Measurements from ENCODE around the gene XPC.

The XPC gene

DNA sequence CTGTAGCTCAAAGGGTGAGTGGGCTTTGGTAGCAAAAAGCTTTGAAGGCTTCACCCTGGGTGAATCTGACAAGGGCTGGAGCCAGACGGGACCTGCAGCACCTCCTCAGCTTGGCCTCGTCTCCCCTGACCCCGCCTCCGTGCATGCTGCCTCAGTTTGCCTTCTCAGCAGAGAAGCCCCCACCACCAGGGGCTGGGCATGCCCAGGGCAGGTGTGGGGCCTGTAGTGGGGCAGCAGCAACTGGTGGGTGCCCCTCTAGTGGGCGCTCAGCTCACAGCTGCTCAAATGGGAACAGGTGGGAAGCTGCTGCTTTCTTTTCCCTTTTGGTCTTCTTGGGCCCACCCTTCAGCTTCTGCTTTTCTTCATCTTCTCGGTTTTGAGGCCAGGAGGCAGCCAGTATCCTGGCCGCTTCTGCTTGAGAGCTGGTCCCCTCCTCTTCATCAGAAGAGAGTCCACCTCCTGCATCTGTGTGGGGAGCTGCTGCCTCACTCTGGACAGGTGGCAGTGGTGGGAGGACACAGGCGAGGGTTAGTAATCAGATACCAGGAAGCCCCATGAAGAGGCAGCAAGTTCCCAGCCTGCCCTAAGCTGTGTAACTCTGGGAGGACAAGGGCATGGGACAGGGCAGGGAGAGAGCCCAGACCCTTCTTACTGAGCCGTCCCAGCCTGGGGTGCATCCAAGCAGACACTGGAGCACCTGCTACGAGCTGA lies 32.6 kb downstream of the XPC start:
- H3K4me3 ChIP-seq (ENCODE audit: low read depth, low read length), result no peak overlapping the region
- ChIA-PET POLR2A (interaction anchor here (1.2 to 3.6 kb wide), 4 partner anchors 8 to 33 kb away, joined by 3 to 12 read pairs (median 6); partner anchors contain the start of genes CHCHD4, LSM3, TMEM43 and XPC), CTCF (interaction anchor here (1.0 to 1.2 kb wide), 4 partner anchors 20 to 250 kb away, joined by 3 to 5 read pairs (median 3); no protein-coding TSS in a partner anchor)
- H3K9me3 ChIP-seq (ENCODE audit: control insufficient read depth, insufficient read depth, low read depth, low read length), result no peaks in the 10 kb centered on the region
- H3K27ac ChIP-seq (ENCODE audit: extremely low read depth, low read depth, low read length), result no peak overlapping the region
- TF ChIP-seq RBAK (tag by site-specific recombination; IDR thresholded peaks at IDR 0.05), result no peak
- TF ChIP-seq SCRT2 (tag by site-specific recombination; IDR thresholded peaks at IDR 0.05), result peak; percentile 68
- peaks cover 0 to 70% of the 10 kb centered on the region in 2 experiments; a peak in 2 of 3 replicates for H3K36me3 ChIP-seq (ENCODE audit: control insufficient read depth in 2 of 2, insufficient read depth in 1 of 2, low read length in 2 of 2)
- peaks cover 11% of the 10 kb centered on the region for H3K4me1 ChIP-seq (ENCODE audit: control insufficient read depth, insufficient read depth, low read length)

DNA sequence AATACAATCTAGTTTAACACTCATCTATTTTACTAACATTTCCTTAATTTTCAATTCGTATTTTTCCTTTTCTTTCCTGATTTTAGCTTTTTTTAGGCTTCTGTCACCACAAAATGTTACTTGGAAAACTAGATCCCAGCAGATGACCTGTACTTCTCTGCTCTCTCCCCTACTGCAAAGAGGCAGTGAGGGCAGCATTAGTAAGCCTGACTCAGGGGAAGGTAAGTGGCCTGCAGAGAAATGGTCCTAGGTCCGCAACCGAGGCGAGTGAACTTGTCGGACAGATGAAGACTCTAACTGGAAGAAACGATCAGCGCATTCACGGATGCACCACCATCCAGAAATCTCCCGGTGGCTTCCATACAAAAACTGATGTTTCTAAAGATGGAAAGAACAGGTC lies 33.2 kb downstream of the XPC start:
- ChIA-PET POLR2A (interaction anchor here (1.2 to 3.6 kb wide), 5 partner anchors 9 to 33 kb away, joined by 3 to 12 read pairs (median 5); partner anchors contain the start of genes CHCHD4, LSM3, TMEM43 and XPC), CTCF (interaction anchor here (1.0 to 1.2 kb wide), 4 partner anchors 20 to 249 kb away, joined by 3 to 5 read pairs (median 3); no protein-coding TSS in a partner anchor)
- Histone ChIP-seq H3K4me1 (ENCODE audit: control insufficient read depth, insufficient read depth, low read length) (peaks cover 11% of the 10 kb centered on the region), H3K27ac (ENCODE audit: extremely low read depth, low read depth, low read length) (no peak overlapping the region), H3K9me3 (ENCODE audit: control insufficient read depth, insufficient read depth, low read depth, low read length) (no peaks in the 10 kb centered on the region), H3K4me3 (ENCODE audit: low read depth, low read length) (no peak overlapping the region), H3K36me3 (ENCODE audit: control insufficient read depth in 2 of 2, insufficient read depth in 1 of 2, low read length in 2 of 2) (peaks cover 0 to 70% of the 10 kb centered on the region in 2 experiments; a peak in 2 of 3 replicates)
- TF ChIP-seq ZNF768 (tag by site-specific recombination; IDR thresholded peaks at IDR 0.05) (no peak), ZNF311 (tag by site-specific recombination; IDR thresholded peaks at IDR 0.05; ENCODE audit: borderline replicate concordance) (no peak)

DNA sequence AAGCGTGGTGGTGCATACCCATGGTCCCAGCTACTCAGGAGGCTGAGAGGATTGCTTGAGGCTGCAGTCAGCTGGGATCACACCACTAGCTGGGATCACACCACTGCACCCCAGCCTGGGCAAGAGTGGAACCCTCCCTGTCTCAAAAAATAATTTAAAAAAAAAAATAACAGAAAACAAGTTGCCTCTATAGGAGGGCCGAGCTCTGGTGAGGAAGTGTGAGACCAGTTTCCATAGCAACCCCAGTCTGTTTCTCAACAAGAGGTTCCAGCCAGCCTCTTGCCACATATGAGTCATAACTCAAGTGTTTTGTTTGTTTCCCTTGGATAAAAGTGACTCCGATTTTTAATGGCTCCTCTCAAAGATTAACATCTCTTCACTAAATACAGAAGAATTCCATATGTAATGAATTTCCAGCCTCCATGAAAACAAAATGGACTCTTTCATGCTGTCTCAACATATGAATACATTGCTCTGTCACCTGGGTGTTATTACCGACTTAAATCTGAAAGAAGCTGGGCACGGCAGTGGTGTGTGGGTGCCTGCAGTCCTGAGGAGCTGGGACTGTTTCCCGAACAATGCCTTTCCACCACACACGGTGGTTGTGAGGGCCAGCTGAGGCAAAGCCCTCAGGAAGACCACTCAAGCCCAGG lies 33.9 kb downstream of the XPC start:
- ChIA-PET POLR2A (interaction anchor here (1.2 to 3.6 kb wide), 6 partner anchors 9 to 34 kb away, joined by 3 to 12 read pairs (median 4); partner anchors contain the start of genes CHCHD4, LSM3, TMEM43 and XPC), CTCF (interaction anchor here (0.8 to 1.2 kb wide), 2 partner anchors 30 to 248 kb away, joined by 3 to 5 read pairs; no protein-coding TSS in a partner anchor)
- Histone ChIP-seq H3K4me1 (ENCODE audit: control insufficient read depth, insufficient read depth, low read length) (peaks cover 11% of the 10 kb centered on the region), H3K4me3 (ENCODE audit: low read depth, low read length) (no peak overlapping the region), H3K36me3 (ENCODE audit: control insufficient read depth in 2 of 2, insufficient read depth in 1 of 2, low read length in 2 of 2) (peaks cover 0 to 72% of the 10 kb centered on the region in 2 experiments; a peak in 2 of 3 replicates), H3K9me3 (ENCODE audit: control insufficient read depth, insufficient read depth, low read depth, low read length) (no peaks in the 10 kb centered on the region), H3K27ac (ENCODE audit: extremely low read depth, low read depth, low read length) (peak overlapping the region; percentile 42)
- TF ChIP-seq, protein P1, sequence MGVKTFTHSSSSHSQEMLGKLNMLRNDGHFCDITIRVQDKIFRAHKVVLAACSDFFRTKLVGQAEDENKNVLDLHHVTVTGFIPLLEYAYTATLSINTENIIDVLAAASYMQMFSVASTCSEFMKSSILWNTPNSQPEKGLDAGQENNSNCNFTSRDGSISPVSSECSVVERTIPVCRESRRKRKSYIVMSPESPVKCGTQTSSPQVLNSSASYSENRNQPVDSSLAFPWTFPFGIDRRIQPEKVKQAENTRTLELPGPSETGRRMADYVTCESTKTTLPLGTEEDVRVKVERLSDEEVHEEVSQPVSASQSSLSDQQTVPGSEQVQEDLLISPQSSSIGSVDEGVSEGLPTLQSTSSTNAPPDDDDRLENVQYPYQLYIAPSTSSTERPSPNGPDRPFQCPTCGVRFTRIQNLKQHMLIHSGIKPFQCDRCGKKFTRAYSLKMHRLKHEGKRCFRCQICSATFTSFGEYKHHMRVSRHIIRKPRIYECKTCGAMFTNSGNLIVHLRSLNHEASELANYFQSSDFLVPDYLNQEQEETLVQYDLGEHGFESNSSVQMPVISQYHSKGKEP (tag by site-specific recombination; IDR thresholded peaks at IDR 0.05), result 0 out of 2 replicates have a peak, but pooled peaks have one; percentile 22
- TF ChIP-seq ZIC2 (tag by site-specific recombination; IDR thresholded peaks at IDR 0.05) (peak; percentile 19; the same call in 1 of the 2 replicates), ZNF133 (tag by site-specific recombination; IDR thresholded peaks at IDR 0.05) (no peak), ZNF843 (tag by site-specific recombination; IDR thresholded peaks at IDR 0.05) (peak; percentile 70; the same call in 1 of the 2 replicates), ZNF629 (tag by site-specific recombination; IDR thresholded peaks at IDR 0.05) (peak; percentile 79), ZNF76 (tag by site-specific recombination; IDR thresholded peaks at IDR 0.05; ENCODE audit: borderline replicate concordance, low read depth) (peak; percentile 38; the same call in 1 of the 2 replicates), TCF7L2 (IDR thresholded peaks at IDR 0.05; ENCODE audit: borderline replicate concordance, low read depth, low read length) (peak; percentile 58; the same call in 1 of the 2 replicates), KLF8 (tag by site-specific recombination; IDR thresholded peaks at IDR 0.05) (0 out of 2 replicates have a peak, but pooled peaks have one; percentile 19)
- TF ChIP-seq, protein P2, sequence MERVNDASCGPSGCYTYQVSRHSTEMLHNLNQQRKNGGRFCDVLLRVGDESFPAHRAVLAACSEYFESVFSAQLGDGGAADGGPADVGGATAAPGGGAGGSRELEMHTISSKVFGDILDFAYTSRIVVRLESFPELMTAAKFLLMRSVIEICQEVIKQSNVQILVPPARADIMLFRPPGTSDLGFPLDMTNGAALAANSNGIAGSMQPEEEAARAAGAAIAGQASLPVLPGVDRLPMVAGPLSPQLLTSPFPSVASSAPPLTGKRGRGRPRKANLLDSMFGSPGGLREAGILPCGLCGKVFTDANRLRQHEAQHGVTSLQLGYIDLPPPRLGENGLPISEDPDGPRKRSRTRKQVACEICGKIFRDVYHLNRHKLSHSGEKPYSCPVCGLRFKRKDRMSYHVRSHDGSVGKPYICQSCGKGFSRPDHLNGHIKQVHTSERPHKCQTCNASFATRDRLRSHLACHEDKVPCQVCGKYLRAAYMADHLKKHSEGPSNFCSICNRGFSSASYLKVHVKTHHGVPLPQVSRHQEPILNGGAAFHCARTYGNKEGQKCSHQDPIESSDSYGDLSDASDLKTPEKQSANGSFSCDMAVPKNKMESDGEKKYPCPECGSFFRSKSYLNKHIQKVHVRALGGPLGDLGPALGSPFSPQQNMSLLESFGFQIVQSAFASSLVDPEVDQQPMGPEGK (tag by site-specific recombination; IDR thresholded peaks at IDR 0.05), result 0 out of 2 replicates have a peak, but pooled peaks have one; percentile 17
- TF ChIP-seq, protein P3, sequence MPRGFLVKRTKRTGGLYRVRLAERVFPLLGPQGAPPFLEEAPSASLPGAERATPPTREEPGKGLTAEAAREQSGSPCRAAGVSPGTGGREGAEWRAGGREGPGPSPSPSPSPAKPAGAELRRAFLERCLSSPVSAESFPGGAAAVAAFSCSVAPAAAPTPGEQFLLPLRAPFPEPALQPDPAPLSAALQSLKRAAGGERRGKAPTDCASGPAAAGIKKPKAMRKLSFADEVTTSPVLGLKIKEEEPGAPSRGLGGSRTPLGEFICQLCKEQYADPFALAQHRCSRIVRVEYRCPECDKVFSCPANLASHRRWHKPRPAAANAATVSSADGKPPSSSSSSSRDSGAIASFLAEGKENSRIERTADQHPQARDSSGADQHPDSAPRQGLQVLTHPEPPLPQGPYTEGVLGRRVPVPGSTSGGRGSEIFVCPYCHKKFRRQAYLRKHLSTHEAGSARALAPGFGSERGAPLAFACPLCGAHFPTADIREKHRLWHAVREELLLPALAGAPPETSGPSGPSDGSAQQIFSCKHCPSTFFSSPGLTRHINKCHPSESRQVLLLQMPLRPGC (tag by site-specific recombination; IDR thresholded peaks at IDR 0.05), result peak; percentile 92
- TF ChIP-seq, protein P4, sequence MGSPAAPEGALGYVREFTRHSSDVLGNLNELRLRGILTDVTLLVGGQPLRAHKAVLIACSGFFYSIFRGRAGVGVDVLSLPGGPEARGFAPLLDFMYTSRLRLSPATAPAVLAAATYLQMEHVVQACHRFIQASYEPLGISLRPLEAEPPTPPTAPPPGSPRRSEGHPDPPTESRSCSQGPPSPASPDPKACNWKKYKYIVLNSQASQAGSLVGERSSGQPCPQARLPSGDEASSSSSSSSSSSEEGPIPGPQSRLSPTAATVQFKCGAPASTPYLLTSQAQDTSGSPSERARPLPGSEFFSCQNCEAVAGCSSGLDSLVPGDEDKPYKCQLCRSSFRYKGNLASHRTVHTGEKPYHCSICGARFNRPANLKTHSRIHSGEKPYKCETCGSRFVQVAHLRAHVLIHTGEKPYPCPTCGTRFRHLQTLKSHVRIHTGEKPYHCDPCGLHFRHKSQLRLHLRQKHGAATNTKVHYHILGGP (tag by site-specific recombination; IDR thresholded peaks at IDR 0.05), result no peak
- TF ChIP-seq, protein P5, sequence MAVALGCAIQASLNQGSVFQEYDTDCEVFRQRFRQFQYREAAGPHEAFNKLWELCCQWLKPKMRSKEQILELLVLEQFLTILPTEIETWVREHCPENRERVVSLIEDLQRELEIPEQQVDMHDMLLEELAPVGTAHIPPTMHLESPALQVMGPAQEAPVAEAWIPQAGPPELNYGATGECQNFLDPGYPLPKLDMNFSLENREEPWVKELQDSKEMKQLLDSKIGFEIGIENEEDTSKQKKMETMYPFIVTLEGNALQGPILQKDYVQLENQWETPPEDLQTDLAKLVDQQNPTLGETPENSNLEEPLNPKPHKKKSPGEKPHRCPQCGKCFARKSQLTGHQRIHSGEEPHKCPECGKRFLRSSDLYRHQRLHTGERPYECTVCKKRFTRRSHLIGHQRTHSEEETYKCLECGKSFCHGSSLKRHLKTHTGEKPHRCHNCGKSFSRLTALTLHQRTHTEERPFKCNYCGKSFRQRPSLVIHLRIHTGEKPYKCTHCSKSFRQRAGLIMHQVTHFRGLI (tag by site-specific recombination; IDR thresholded peaks at IDR 0.05), result peak; percentile 35; the same call in 1 of the 2 replicates
- TF ChIP-seq, protein P6, sequence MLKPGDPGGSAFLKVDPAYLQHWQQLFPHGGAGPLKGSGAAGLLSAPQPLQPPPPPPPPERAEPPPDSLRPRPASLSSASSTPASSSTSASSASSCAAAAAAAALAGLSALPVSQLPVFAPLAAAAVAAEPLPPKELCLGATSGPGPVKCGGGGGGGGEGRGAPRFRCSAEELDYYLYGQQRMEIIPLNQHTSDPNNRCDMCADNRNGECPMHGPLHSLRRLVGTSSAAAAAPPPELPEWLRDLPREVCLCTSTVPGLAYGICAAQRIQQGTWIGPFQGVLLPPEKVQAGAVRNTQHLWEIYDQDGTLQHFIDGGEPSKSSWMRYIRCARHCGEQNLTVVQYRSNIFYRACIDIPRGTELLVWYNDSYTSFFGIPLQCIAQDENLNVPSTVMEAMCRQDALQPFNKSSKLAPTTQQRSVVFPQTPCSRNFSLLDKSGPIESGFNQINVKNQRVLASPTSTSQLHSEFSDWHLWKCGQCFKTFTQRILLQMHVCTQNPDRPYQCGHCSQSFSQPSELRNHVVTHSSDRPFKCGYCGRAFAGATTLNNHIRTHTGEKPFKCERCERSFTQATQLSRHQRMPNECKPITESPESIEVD (tag by site-specific recombination; IDR thresholded peaks at IDR 0.05), result peak; percentile 95

Measured in HEK293 (cell line).